Raji (cell line): Measurements from ENCODE around the gene CLDN16.

ENCODE experiments used
- POLR2A ChIP-seq: IDR thresholded peaks from 2 replicates; pipeline ENCODE4 v1.6.1; 2011; ENCODE audit warnings: low read depth, low read length, control low read depth; ENCODE audit not compliant: insufficient read depth

The CLDN16 gene

GRCh38 chr3:190369668-190370295 is 18.2 kb upstream of the CLDN16 start:
- no peak for TF ChIP-seq POLR2A

GRCh38 chr3:190370369-190370768 is 17.6 kb upstream of the CLDN16 start:
- no peak for TF ChIP-seq POLR2A

- TF ChIP-seq POLR2A, result no peak
Observed at GRCh38 chr3:190371152-190371551, 16.8 kb upstream of the CLDN16 start.

- no peak for TF ChIP-seq POLR2A
Observed at GRCh38 chr3:190375246-190375645, 12.7 kb upstream of the CLDN16 start.

- no peak for TF ChIP-seq POLR2A
Observed at GRCh38 chr3:190375671-190376070, 12.3 kb upstream of the CLDN16 start.

GRCh38 chr3:190378240-190378891 is 9.6 kb upstream of the CLDN16 start:
- no peak for TF ChIP-seq POLR2A

GRCh38 chr3:190380184-190380583 is 7.8 kb upstream of the CLDN16 start:
- no peak for TF ChIP-seq POLR2A

GRCh38 chr3:190381441-190381840 is 6.5 kb upstream of the CLDN16 start:
- no peak for TF ChIP-seq POLR2A

GRCh38 chr3:190382082-190382481 is 5.9 kb upstream of the CLDN16 start:
- TF ChIP-seq POLR2A, result no peak

GRCh38 chr3:190384309-190384756 is 3.6 kb upstream of the CLDN16 start:
- no peak for TF ChIP-seq POLR2A

- TF ChIP-seq POLR2A, result no peak
Observed at GRCh38 chr3:190385731-190386688, 2.0 kb upstream of the CLDN16 start.

- no peak for TF ChIP-seq POLR2A
Observed at GRCh38 chr3:190388703-190389102, 740 bp downstream of the CLDN16 start.

- TF ChIP-seq POLR2A, result no peak
Observed at GRCh38 chr3:190396001-190396400, 8.0 kb downstream of the CLDN16 start.

- TF ChIP-seq POLR2A, result no peak
Observed at GRCh38 chr3:190397889-190398288, 9.9 kb downstream of the CLDN16 start.

- no peak for TF ChIP-seq POLR2A
Observed at GRCh38 chr3:190399677-190400076, 11.7 kb downstream of the CLDN16 start.

- TF ChIP-seq POLR2A, result no peak
Observed at GRCh38 chr3:190401963-190402362, 14.0 kb downstream of the CLDN16 start.

GRCh38 chr3:190404715-190405114 is 16.8 kb downstream of the CLDN16 start:
- TF ChIP-seq POLR2A, result no peak
